Central memory CD4-positive, alpha-beta T cell (primary cell): ENCODE data around the gene EYS.
"Not testable (repeated sequence)": the region's sequence is repeated elsewhere in the genome, so short reads cannot be mapped to it uniquely, and the experiment has no call there.

ENCODE experiments used
- DNase-seq: peaks from one replicate; pipeline ENCODE4 v3.0.0; 2022

EYS gene

DNA sequence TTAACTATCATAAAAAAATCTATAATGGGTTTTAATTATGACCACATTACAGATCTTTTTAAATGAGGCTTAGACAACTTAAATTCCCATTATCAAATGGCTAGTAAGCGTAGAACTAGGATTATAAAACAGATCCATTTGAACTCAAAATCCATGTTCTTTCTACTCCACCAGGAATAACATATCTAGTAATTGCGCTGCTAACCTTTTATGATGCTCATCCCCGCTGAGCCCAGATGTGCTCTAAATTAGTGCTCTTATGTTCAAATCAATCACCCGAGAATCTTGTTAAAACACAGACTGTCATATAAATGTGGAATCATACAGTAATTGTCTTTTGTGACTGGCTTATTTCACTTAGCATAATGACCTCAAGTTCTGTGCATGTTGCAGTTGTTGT, 1168.3 kb downstream of the EYS start:
- DNase-seq, result no peak

DNA sequence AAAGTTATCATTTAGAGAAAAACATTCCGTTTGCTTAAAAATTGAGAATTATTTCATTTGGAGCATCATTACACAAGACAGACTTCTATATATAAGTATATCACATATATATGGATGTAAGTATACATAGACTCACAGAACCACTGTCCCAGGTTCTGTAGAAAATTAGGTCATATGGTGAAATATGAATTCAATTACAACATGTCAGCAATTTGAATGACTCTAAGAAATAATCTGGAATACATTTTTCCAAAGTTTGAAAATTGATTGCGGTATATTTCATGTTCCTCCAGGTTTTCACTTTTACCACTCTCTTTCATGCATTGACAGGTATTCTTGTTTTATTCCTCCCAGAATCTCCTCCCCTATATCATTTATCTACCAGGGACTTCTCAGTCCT, 1179.1 kb downstream of the EYS start:
- no peak for DNase-seq

DNA sequence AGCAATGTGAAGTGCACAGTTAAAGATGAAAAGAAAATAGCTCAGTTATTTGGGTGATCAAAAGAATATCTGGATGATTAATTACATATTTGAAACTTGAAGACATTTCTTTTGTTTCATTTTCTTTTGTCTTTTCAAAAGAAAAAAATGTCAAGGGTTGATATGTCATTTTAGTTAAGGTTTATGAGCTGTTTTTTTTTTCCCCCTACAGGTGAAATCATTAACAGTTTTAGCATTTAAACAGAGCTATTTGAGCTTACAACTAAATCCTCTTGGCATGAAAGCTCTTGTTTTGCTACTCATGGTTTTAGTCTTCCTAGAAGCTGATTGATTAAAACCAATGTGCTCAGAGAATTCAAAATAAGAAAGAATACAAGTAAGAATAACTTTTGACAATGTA, 1184.2 kb downstream of the EYS start:
- no peak for DNase-seq

DNA sequence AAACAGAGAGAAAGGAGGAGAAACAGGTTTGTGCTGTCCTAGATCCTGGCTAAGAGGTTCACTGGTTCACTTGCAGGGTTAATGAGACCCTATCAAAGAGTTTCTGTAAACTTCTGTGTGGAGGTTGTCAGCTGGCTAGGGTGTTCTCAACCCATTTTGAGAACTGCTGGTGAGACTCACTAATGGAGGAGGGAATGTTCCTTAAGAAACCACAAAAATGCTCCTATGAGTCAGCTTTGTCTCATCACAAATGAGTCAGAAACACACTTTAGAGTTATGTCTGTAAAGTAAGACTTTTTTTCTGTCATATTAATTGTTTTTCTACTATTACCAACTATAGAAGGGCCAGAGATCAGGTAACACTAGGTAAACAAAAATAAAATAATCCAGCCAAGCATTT, 1187.0 kb downstream of the EYS start:
- no peak for DNase-seq

DNA sequence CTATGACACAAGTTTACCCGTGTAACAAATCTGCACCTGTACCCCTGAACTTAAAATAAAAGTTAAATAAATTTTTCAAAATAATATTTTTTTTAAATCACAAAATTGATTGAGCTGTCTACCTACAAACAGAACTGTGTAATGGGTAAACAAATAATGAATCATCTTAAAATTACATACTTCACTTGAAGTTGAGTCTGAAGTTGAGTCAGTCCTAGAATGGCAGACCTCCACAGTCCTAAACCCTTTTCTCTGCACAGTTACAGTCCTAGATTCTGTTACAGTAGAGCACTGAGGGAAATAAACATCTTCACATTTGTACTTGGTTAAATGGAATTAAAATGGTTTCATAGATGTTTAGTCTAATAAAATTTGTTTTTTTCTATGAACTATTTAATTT, 1190.6 kb downstream of the EYS start:
- no peak for DNase-seq

DNA sequence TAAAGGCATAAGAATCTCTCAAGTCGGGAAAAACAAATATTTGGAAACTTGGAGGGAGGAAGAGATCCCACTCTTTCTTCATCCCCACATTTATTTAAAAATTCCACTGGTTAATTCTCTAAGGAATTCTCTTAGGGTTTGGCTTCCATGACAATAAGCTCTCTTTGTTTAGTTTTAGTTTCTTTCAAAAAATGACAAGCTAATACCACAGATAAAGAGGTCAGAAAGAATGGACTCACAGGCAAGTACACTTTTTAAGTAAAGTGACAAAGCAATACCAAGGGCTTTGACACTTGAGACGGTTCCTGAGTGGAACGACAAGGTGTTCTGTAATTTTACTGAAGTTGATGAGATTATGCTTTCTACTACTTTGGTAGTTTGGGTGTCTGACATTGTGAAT, 1199.4 kb downstream of the EYS start:
- DNase-seq, result no peak

DNA sequence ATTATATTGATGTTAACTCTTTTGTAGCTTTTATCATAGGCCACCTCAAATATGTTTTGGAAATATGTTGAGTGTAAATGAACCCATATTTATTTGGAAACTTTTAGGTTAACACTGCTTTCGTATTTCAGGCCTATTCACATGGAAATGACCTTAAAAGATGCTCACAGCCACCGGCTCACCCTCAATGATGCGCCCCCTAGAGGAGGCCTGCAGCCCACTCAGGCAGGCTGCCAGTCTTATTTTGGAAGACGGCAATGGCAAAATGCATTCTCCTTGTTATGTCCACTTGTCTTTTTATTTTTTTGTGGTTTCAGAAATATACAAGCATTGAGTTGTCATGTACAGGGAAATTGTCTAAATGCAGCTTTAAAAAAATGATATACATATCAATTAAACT, 1201.7 kb downstream of the EYS start:
- DNase-seq, result no peak

DNA sequence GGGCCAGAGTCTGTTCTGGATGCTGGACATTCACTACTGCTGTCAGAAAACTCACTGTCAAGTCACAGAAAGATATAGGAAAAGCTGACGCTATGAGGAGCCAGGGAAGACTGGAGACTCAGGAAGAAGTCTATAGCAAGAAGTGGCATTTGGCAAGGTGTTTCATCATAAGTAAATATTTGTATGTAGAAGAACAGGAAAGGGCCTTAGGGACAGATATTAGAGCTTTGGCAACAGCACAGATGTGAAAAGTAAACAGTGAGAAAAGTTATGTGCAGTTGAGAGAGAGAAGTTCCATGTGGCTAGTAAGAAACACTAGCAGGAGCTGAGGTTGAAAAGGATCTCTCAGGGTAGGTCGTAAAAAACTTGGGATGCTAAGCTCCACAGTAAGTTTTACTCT, 1202.5 kb downstream of the EYS start:
- DNase-seq, result no peak

DNA sequence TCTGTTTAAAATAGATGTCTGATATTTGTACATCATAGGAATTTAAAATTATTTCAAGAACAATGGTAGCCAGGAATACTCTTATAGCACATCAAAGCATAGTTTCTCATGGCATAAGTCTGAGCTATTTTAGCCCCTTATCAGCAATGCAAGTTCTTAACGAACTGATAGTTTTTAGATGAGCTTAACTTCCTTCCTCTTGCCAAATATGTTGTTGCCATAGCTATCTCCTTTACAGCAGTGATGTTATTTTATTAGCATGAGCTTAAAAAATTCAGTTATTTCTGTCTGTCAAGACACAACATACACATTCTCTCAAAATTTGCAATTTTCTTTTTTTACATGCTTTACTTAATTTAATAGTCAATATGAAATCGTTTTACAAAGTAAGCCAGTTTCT, 1204.2 kb downstream of the EYS start:
- no peak for DNase-seq

DNA sequence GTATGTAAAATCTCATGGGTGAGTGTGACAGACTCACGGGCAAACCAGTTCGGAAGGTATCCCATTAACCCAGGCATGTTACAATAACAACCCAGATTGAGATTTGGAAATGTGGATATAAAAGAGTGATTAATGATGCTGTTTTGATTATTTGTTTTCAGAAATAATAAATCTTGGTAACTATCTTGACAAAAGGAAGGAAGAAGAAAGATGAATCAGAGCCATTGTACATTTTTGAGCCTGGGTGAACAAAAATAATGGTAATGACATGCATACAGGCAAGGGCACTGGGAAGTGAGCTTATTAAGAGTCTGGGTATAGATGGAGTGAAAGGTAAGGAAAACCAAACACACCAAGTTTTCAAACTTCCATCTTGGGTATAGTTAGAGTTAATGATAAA, 1209.4 kb downstream of the EYS start:
- DNase-seq, result no peak

DNA sequence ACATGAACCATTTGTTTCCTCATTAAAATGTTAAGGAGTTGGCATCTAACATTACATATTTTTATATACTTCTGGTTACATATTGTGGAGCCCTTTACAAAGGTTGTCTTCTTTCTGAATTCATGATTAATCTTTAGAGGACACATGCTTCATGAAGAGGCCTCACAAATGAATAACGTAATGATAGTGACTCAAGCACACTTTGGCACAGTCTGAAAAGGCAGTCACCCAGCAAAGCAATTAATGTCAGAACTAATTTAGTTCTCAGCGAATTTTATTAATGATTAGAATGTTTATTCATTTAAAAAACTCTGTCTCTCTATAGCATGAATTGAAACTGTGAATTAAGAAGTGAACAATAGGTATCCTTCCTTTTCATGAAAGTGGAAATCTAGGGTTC, 1217.3 kb downstream of the EYS start:
- no peak for DNase-seq

DNA sequence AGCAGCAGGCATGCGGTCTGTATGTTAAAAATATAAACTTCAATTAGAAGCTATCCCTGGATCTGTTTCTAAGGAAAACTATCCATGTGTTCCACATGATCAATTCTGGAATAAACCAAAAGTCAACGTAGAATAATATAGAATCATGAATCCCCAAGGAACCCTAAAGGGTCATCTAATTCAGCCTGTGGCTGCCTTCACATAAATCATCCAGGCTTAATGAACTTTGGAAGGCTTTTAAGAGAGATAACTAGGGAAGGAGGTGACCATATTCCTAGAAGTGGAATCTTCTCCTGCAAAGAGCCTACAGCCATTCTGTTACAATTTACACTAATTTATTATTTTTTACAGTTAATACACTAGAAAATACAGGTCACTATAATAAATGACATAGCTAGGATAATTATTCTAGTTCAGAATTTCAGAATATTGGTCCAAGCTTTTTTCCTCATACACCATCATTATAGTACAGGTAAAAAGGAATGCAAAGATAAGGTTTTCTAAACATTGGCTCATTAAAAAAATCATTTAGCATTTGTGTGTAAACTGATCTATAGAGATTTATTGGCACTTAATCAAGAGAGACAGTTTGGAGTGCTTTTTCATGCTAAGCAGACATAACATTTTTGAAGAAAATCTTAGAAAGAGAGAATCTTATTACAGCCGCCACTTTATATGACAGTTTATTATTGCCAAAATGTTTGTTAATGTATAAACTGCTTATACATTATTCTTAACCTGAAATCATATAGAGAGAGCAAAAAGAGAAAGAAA, 1220.3 kb downstream of the EYS start:
- DNase-seq, result no peak

DNA sequence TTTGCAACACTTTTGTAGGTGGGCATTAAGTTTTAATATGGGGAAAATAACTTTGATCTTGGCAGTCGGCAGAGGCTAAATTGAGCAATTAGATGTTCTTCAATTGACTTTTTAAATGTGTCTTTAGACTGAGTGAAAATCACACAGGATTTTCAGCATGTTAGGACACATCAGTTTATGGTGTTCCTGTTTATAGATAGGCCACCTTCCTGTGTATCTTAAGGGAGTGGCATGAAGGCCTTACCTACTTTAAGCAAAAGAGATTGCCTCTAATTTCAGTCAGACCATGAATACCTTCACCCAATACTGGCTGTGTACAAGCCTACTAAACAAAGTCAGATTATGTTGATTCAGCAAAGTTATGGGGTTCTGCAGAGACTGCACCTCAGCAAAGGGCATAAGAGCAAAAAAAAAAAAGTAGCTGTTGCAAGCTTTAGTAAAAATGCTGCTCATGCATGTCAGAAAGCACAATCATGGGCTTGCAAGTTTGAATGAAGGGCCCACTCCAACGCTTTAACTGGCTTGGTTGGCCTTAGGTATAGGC, 1223.0 kb downstream of the EYS start:
- DNase-seq, result no peak

DNA sequence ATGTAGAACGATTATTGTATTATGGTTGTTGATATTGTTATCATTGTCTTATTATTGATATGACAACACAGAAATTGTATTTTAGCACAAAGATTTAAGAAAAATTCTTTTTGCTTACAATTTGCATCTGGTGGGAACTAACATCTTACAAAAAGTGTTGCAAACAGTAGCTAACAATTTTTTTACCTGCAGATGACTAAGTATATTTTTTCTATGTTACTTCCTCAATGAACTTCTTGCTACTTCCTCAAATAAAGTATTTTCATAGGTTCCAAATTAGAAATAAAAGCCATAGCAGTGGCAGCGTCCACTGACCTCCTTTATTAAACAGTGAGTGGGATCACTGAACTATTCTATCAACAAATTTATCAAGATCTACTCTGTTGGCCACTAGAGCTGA, 1224.4 kb downstream of the EYS start:
- DNase-seq, result no peak

DNA sequence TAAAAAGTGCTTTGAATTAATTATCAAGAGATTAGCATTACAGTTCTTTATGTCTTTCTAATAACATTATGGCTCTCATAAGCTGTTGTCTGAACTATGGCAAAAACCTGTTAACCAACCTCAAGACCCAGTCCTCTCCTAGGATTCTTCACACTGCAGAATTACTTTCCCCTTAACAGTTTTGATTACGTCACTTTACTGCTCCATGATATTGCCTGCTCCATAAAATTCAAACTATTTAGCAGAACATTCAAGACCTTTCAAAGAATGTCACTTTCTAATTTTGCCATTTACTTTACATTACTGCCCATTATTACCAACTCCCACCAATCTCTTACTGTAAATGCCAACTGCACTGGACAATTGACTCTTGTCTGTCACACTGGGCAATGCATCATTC, 1227.9 kb downstream of the EYS start:
- no peak for DNase-seq

DNA sequence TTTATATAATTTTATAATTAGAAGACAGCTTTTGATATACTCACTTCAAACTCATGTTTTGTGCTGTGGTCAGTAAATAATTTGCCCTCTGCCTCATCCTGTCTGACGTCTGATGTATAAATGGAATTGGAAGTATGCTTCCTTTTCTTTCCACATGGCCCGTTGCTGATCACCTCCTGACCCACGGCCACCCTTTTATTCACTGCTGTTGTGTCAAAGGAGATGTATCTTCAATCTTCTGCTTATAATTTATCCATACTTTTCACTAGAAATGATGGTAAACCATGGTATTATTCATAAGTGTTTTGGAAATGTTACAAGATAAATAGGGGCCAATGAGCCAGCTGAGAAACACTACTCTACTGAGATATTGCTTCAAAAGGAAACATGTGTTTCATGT, 1229.6 kb downstream of the EYS start:
- DNase-seq, result no peak

DNA sequence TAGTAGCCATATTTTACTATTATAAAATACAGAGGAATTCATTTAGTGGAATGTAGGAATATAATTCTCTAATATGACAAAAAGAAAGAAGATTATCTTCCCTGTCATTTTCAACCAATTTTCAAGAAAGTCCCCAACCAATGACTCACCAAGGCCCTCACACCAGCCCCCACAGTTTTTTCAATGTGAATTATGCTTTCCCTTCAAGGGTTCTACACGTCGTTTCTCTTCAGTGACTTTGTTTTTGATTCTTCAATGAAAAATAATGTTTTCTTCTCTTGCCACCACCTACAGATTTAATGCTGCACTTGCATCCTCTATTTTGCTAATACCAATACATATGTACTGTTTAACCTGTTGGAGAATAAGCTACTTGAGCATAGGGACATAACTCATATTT, 1230.1 kb downstream of the EYS start:
- no peak for DNase-seq

DNA sequence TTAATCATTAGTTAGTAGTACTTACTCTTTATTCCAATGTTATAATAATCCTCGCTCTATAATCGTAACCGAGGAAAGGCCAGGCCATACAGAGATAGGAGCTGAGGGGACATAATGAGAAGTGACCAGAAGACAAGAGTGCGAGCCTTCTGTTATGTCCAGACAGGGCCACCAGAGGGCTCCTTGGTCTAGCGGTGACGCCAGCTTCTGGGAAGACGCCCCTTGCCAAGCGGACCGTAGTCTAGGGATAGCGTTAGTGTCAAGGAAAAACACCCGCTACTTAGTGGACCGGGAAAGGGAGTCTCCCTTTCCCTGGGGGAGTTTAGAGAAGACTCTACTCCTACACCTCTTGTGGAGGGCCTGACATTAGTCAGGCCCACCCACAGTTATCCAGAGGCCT, 1237.6 kb downstream of the EYS start:
- not testable (repeated sequence) for DNase-seq

DNA sequence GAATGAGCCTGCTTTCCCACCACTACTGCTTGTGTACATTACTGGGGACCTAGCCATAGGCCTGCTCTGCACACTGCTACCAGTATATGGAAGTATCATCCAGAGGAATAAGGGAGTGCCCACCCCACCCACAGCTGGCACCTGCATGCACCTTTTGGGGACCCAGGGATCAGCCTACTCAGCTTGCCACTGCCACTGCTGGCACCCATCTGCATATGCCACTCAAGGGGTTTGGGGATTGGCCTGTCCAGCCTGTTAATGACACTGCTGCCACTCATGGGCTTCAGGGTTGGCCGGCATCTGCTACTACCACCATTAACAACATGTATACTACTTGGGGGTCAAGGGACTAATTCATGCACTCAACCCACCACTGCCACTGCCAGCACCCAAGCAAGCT, 1239.4 kb downstream of the EYS start:
- DNase-seq, result no peak

DNA sequence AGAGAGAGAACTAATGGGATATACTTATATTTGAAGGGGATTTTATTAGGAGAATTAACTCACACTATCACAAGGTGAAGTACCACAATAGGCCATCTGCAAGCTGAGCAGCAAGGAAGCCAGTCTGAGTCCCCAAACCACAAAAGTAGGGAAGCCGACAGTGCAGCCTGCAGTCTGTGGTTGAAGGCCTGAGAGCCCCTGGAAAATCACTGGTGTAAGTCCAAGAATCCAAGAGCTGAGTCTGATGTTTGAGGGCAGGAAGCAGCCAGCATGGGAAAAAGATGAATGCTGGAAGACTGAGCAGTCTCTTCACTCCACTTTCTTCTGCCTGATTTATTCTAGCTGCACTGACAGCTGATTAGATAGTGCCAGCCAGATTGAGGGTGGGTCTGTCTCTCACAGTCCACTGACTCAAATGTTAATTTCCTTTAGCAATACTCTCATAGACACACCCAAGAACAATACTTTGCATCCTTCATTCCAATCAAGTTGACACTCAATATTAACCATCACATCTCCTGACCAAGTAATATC, 1247.5 kb downstream of the EYS start:
- no peak for DNase-seq

DNA sequence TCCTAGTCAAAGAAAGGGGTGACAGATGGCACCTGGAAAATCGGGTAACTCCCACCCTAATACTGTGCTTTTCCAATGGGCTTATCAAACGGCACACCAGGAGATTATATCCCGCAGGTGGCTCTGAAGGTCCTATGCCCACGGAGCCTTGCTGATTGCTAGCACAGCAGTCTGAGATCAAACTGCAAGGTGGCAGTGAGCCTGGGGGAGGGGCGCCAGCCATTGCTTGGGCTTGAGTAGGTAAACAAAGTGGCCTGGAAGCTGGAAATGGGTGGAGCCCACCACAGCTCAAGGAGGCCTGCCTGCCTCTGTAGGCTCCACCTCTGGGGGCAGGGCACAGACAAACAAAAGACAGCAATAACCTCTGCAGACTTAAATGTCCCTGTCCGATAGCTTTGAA, 1258.9 kb downstream of the EYS start:
- DNase-seq, result not testable (repeated sequence)

DNA sequence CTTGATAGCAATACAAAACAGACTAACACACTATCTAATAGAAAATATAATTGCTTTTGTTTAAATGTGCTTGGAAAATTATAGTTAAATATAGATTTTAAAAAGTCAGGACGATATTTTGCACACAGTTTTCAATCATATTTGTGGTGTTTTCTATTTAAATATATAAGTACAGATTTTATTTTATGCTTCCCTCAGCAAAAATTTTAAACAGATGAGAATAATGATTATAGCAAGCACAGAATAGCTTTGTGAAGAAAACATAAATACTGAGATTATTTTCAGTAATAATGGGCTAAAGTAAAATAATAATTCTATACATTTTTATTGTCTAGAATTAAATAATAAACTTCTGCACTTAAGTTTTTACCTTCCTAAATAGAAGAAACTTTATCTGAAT, 1262.0 kb downstream of the EYS start:
- no peak for DNase-seq

DNA sequence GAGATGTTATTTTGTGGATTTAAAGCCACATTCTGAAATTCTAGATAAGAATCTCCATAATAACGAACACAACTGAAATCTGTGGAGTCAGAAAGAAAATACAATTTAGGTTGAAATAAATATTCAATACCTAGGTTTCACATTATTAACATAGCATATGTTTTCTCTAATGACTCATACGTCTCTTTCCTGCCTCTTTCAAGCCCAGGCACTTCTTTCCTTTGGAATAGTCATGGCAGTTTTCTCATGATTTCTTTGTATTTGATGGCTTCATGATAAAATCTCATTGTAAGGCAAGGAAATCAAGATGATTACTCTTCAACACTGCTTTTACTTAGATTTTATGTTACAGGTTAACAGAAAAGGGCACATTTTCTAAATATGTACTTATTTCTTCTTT, 1267.8 kb downstream of the EYS start:
- DNase-seq, result no peak

DNA sequence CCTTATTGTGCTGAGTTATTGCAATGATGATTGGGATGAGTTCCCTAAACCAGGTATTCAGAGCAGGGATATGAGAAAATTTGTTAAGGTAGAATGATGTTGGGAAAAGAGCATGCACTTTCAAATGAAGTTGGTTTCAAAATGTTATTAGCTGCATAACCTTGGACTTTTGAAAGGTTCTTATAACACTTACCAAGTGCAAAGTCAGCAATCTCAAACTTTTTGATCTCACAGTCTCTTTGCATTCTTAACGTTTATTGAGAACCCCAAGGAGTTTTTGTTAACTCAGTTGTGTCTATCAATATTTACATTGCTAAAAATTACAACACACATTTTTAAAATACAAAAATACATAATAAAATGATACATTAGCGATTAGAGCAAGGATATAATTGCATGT, 1269.0 kb downstream of the EYS start:
- no peak for DNase-seq

DNA sequence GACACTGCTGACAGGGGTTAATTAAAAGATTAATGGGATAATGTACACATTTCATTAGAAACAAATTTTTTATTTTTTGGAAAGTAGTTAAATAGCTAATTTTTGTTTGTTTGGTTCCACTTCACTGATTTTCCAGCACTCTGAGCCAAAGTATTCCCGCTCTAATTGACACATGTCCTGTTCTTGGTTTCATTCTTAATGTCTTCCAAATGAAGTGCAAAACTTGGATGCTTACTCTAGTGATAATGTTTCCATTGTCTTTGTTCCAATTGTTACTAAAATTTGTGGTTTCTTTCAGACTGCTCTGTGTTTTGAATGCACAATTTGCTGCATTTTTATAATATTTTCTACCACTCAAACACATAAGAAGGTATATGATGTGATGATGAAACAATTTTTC, 1277.1 kb downstream of the EYS start:
- DNase-seq, result no peak
